KMS-11 (cell line): ENCODE measurements around the gene SCN5A.

ENCODE experiments used
- H2AFZ ChIP-seq: fragments of 200-600 bp; sonication (generic); 2 replicates; pipeline ENCODE4 v1.6.1; 2016; ENCODE audit warnings: antibody characterized with exemption, mixed run types, low read depth
- H3K27ac ChIP-seq: fragments of 200-600 bp; sonication (generic); 2 replicates; pipeline ENCODE4 v1.6.1; 2016; ENCODE audit warnings: mild to moderate bottlenecking, mixed run types
- H3K27me3 ChIP-seq: fragments of 200-600 bp; sonication (generic); 2 replicates; pipeline ENCODE4 v1.6.1; 2017; ENCODE audit warnings: mild to moderate bottlenecking, low read depth, mixed run types, moderate library complexity; ENCODE audit not compliant: insufficient read depth
- H3K36me3 ChIP-seq: fragments of 200-600 bp; sonication (generic); 2 replicates; pipeline ENCODE4 v1.6.1; 2017; ENCODE audit warnings: mild to moderate bottlenecking, mixed run types; ENCODE audit not compliant: insufficient read depth
- H3K4me1 ChIP-seq: fragments of 200-600 bp; sonication (generic); 2 replicates; pipeline ENCODE4 v1.6.1; 2016; ENCODE audit warnings: mild to moderate bottlenecking, low read depth, mixed run types; ENCODE audit not compliant: poor library complexity, severe bottlenecking
- H3K4me2 ChIP-seq: fragments of 200-600 bp; sonication (generic); 2 replicates; pipeline ENCODE4 v1.7.0; 2016; ENCODE audit warnings: mild to moderate bottlenecking, mixed run types
- H3K4me3 ChIP-seq: fragments of 200-600 bp; sonication (generic); IDR thresholded peaks from 2 replicates; pipeline ENCODE4 v1.6.1; 2017; ENCODE audit warnings: low read depth, low read length, mixed read lengths; ENCODE audit not compliant: insufficient read depth
- H3K79me2 ChIP-seq: fragments of 200-600 bp; sonication (generic); 2 replicates; pipeline ENCODE4 v1.6.1; 2016; ENCODE audit warnings: low read depth, mixed run types; ENCODE audit not compliant: insufficient read depth
- H3K9ac ChIP-seq: fragments of 200-600 bp; sonication (generic); 2 replicates; pipeline ENCODE4 v1.6.1; 2016; ENCODE audit warnings: mild to moderate bottlenecking, mixed run types
- H4K20me1 ChIP-seq: fragments of 200-600 bp; sonication (generic); 2 replicates; pipeline ENCODE4 v1.6.1; 2016; ENCODE audit warnings: mild to moderate bottlenecking, mixed run types; ENCODE audit not compliant: insufficient read depth
- TF ChIP-seq, protein P1 (sequence below): fragments of 200-600 bp; sonication (generic); conservative IDR thresholded peaks from 2 replicates; pipeline ENCODE4 v1.6.1; 2017; ENCODE audit warnings: low read depth, mild to moderate bottlenecking, antibody characterized with exemption, low read length, moderate library complexity, mixed read lengths

The SCN5A gene

DNA sequence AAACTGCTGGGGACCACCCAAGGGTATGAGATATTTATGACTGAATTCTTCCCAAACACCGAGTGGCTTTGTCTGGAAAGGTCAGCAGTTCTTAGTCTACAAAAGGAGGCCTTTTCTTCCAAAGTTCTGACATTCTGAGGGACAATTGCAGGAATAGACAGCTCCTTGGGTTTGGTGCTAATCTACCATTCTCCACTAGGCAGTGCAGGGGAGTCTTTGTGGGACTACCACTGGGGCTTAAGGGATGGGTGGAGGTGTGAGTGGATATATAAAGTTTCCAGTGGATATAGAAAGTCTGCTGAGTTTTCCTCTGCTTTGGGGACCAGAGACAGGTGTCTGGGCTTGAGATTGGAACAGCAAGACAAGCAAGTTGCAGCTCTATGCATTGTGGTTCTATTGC lies 90.6 kb downstream of the SCN5A start:
- H3K36me3 ChIP-seq = no peaks in the 10 kb centered on the region
- H3K4me1 ChIP-seq = no peaks in the 10 kb centered on the region
- H3K4me3 ChIP-seq = no peak overlapping the region
- H3K79me2 ChIP-seq = no peaks in the 10 kb centered on the region
- H3K9ac ChIP-seq = no peak overlapping the region
- no peaks in the 10 kb centered on the region for H3K27me3 ChIP-seq
- H3K4me2 ChIP-seq = no peak overlapping the region
- H2AFZ ChIP-seq = no peak overlapping the region
- TF ChIP-seq, protein P1, sequence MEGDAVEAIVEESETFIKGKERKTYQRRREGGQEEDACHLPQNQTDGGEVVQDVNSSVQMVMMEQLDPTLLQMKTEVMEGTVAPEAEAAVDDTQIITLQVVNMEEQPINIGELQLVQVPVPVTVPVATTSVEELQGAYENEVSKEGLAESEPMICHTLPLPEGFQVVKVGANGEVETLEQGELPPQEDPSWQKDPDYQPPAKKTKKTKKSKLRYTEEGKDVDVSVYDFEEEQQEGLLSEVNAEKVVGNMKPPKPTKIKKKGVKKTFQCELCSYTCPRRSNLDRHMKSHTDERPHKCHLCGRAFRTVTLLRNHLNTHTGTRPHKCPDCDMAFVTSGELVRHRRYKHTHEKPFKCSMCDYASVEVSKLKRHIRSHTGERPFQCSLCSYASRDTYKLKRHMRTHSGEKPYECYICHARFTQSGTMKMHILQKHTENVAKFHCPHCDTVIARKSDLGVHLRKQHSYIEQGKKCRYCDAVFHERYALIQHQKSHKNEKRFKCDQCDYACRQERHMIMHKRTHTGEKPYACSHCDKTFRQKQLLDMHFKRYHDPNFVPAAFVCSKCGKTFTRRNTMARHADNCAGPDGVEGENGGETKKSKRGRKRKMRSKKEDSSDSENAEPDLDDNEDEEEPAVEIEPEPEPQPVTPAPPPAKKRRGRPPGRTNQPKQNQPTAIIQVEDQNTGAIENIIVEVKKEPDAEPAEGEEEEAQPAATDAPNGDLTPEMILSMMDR = no peak
- no peak overlapping the region for H3K27ac ChIP-seq
- no peaks in the 10 kb centered on the region for H4K20me1 ChIP-seq

DNA sequence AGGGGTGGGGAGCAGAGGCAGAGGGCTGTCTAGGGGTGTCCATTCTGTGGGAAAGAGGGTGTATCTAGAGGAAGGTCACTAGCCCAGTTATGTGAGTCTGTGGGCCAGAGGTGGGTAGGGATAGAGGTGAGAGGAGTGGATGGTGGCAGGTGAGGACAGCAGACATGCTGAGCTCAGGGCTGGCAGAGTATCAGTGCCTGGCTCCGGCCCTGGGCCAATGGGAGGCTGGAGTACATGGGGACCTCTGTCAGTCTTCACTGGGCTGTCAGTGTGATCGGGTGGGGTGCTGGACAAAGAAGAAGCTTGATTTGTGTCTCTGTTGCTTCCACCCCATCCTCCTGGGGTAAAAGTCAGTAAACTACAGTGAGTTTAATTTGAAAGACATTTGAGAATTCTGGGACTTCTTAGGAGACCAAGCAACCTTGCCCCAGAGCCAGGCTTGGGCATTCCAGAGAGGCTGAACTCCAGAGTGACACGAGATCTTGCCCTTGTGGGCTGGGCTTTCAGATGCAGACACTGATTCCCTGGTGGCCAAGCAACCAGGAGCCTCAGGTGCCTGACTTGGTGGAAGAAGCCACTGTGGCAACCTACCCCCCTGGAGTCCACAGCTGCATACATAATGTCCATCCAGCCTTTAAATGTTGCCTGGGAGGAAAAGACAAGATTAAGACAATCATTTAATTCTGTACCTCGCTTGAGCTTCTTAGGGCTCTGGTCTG lies 92.7 kb downstream of the SCN5A start:
- Histone ChIP-seq H3K4me1 (no peaks in the 10 kb centered on the region), H3K27me3 (no peaks in the 10 kb centered on the region), H3K27ac (no peak overlapping the region), H3K4me3 (no peak overlapping the region), H2AFZ (no peak overlapping the region), H3K9ac (no peak overlapping the region), H4K20me1 (no peaks in the 10 kb centered on the region), H3K79me2 (no peaks in the 10 kb centered on the region), H3K36me3 (no peaks in the 10 kb centered on the region), H3K4me2 (no peak overlapping the region)
- TF ChIP-seq, protein P1 = no peak

DNA sequence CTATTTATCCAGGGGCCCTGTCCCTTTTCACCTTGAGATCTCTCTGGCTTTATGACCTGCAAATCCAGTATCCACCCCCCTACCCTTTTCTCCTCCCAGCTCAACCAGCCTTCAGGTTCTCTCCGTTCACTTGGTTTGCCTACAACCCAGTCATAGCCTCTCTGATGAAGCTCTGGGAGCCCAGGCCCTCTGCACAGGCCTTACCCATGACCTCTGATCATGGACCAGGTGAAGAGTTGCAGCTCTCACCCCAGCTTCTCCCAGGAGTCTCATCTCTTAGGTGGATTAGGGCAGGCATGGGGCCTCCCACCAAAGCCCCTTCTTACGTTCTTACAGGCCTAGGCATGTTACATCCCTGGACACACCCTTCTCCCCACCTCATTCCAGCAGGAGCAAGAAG lies 93.6 kb downstream of the SCN5A start:
- no peak overlapping the region for H3K27ac ChIP-seq
- no peaks in the 10 kb centered on the region for H4K20me1 ChIP-seq
- no peaks in the 10 kb centered on the region for H3K36me3 ChIP-seq
- no peak overlapping the region for H2AFZ ChIP-seq
- TF ChIP-seq, protein P1 = no peak
- no peak overlapping the region for H3K4me2 ChIP-seq
- H3K79me2 ChIP-seq = no peaks in the 10 kb centered on the region
- no peaks in the 10 kb centered on the region for H3K4me1 ChIP-seq
- H3K9ac ChIP-seq = no peak overlapping the region
- no peak overlapping the region for H3K4me3 ChIP-seq
- no peaks in the 10 kb centered on the region for H3K27me3 ChIP-seq

DNA sequence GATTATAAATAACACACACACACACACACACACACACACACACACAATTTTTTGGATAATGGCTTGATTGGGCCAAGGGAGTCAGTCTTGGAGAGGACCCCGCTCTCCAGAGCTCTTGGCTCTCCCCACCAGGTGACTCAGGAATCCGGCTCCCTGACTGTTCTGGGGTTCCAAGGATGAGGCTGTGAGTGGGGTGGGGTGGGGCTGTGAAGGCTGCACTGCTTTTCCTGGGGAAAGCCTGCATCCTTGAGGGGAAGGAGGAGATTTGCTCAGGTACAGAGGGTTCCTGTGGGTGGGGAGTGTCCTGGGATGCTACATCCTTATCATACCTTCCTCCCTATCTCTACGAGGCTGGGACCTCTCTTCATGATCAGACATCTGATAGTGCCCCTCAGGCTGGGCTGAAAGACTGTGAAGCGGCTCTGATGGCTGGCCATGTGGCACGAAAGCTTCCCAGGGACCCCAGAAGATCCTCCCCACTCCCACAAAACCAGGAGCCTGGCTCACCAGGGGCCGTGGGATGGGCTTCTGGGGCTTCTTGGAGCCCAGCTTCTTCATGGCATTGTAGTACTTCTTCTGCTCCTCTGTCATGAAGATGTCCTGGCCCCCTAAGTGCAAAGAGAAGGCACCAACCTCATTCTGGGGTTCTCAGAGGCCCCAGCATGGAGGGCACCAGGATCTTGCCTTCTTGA lies 94.2 kb downstream of the SCN5A start:
- Histone ChIP-seq H3K9ac (no peak overlapping the region), H3K4me1 (no peaks in the 10 kb centered on the region), H3K27ac (no peak overlapping the region), H3K4me2 (no peak overlapping the region), H3K79me2 (no peaks in the 10 kb centered on the region), H3K36me3 (no peaks in the 10 kb centered on the region), H4K20me1 (no peaks in the 10 kb centered on the region), H3K27me3 (no peaks in the 10 kb centered on the region), H3K4me3 (no peak overlapping the region), H2AFZ (no peak overlapping the region)
- TF ChIP-seq, protein P1 = no peak
